Measurements from ENCODE around the gene PIGQ. TPM values are rescaled to one million over a fixed set of nuclear protein-coding genes. Genes with fewer than 3 reads are reported as not detected.
A peak's percentile ranks its signal among the peaks of the same experiment; 100 is the strongest.
"Not testable (repeated sequence)": the region's sequence is repeated elsewhere in the genome, so short reads cannot be mapped to it uniquely, and the experiment has no call there.

PIGQ gene
- total RNA-seq, 2 experiments from 2014 or later, result 46.3 to 54.3 TPM

- Mint-ChIP-seq H3K4me3 (no peak overlapping the region), H3K4me1 (peaks cover 13% of the 10 kb centered on the region), H3K27ac (no peak overlapping the region), H3K36me3 (peaks cover 9% of the 10 kb centered on the region), H3K27me3 (no peaks in the 10 kb centered on the region), H3K9me3 (no peaks in the 10 kb centered on the region)
- DNase-seq (no peak), ATAC-seq (ENCODE audit: low read depth) (no peak)
- POLR2A ChIA-PET, result no interaction called here
Observed at GRCh38 chr16:595094-595528, 25.3 kb downstream of the PIGQ start.

- Mint-ChIP-seq H3K9me3 (no peaks in the 10 kb centered on the region), H3K27me3 (no peaks in the 10 kb centered on the region), H3K27ac (no peak overlapping the region), H3K4me1 (peaks cover 7% of the 10 kb centered on the region), H3K36me3 (peaks cover 9% of the 10 kb centered on the region), H3K4me3 (no peak overlapping the region)
- DNase-seq (no peak), ATAC-seq (ENCODE audit: low read depth) (no peak)
- POLR2A ChIA-PET, result interaction anchor here (1.0 kb wide), 1 partner anchor 8 kb away, joined by 3 read pairs; no protein-coding TSS in a partner anchor
Observed at GRCh38 chr16:595942-596735, 26.4 kb downstream of the PIGQ start.

GRCh38 chr16:596736-597060, 26.9 kb downstream of the PIGQ start:
- Mint-ChIP-seq H3K9me3 (no peaks in the 10 kb centered on the region), H3K4me3 (no peak overlapping the region), H3K36me3 (peaks cover 9% of the 10 kb centered on the region), H3K4me1 (peaks cover 6% of the 10 kb centered on the region), H3K27me3 (no peaks in the 10 kb centered on the region), H3K27ac (no peak overlapping the region)
- ATAC-seq (ENCODE audit: low read depth) (no peak), DNase-seq (no peak)
- POLR2A ChIA-PET, result interaction anchor here (1.0 kb wide), 1 partner anchor 9 kb away, joined by 3 read pairs; no protein-coding TSS in a partner anchor

GRCh38 chr16:597655-598054, 27.9 kb downstream of the PIGQ start:
- H3K27ac Mint-ChIP-seq; H3K9me3 Mint-ChIP-seq; H3K4me3 Mint-ChIP-seq; DNase-seq; ATAC-seq (ENCODE audit: low read depth); H3K27me3 Mint-ChIP-seq; POLR2A ChIA-PET; H3K4me1 Mint-ChIP-seq; H3K36me3 Mint-ChIP-seq: not testable (repeated sequence)

- DNase-seq, result no peak
- no peaks in the 10 kb centered on the region for H3K9me3 Mint-ChIP-seq
- H3K4me1 Mint-ChIP-seq, result peaks cover 3% of the 10 kb centered on the region
- H3K27ac Mint-ChIP-seq, result no peak overlapping the region
- H3K4me3 Mint-ChIP-seq, result no peak overlapping the region
- no peaks in the 10 kb centered on the region for H3K27me3 Mint-ChIP-seq
- peaks cover 9% of the 10 kb centered on the region for H3K36me3 Mint-ChIP-seq
- ATAC-seq (ENCODE audit: low read depth), result no peak
- POLR2A ChIA-PET, result interaction anchor here (0.9 kb wide), 1 partner anchor 9 kb away, joined by 5 read pairs; the partner anchor contains the start of gene RAB40C
Observed at GRCh38 chr16:598823-599739, 29.3 kb downstream of the PIGQ start.

- POLR2A ChIA-PET, result no interaction called here
- ATAC-seq (ENCODE audit: low read depth) (no peak), DNase-seq (no peak)
- Mint-ChIP-seq H3K4me1 (peaks cover 3% of the 10 kb centered on the region), H3K27me3 (no peaks in the 10 kb centered on the region), H3K4me3 (no peak overlapping the region), H3K27ac (no peak overlapping the region), H3K36me3 (peaks cover 14% of the 10 kb centered on the region), H3K9me3 (no peaks in the 10 kb centered on the region)
Observed at GRCh38 chr16:600781-601180, 31.0 kb downstream of the PIGQ start.

GRCh38 chr16:603933-604332, 34.2 kb downstream of the PIGQ start:
- Mint-ChIP-seq H3K27me3 (no peaks in the 10 kb centered on the region), H3K4me3 (no peak overlapping the region), H3K4me1 (peaks cover 3% of the 10 kb centered on the region), H3K9me3 (no peaks in the 10 kb centered on the region), H3K36me3 (peaks cover 5% of the 10 kb centered on the region), H3K27ac (no peak overlapping the region)
- DNase-seq (no peak), ATAC-seq (ENCODE audit: low read depth) (no peak)
- POLR2A ChIA-PET, result no interaction called here

- H3K27me3 Mint-ChIP-seq, result no peaks in the 10 kb centered on the region
- H3K27ac Mint-ChIP-seq, result no peak overlapping the region
- peaks cover 5% of the 10 kb centered on the region for H3K36me3 Mint-ChIP-seq
- no peak overlapping the region for H3K4me3 Mint-ChIP-seq
- DNase-seq, result no peak
- peaks cover 6% of the 10 kb centered on the region for H3K4me1 Mint-ChIP-seq
- ATAC-seq (ENCODE audit: low read depth), result no peak
- POLR2A ChIA-PET, result no interaction called here
- H3K9me3 Mint-ChIP-seq, result no peaks in the 10 kb centered on the region
Observed at GRCh38 chr16:606656-607307, 37.0 kb downstream of the PIGQ start.

GRCh38 chr16:608019-608418, 38.3 kb downstream of the PIGQ start:
- Mint-ChIP-seq H3K36me3 (peaks cover 5% of the 10 kb centered on the region), H3K4me3 (no peak overlapping the region), H3K9me3 (no peaks in the 10 kb centered on the region), H3K4me1 (peaks cover 3% of the 10 kb centered on the region), H3K27ac (no peak overlapping the region), H3K27me3 (no peaks in the 10 kb centered on the region)
- DNase-seq (no peak), ATAC-seq (ENCODE audit: low read depth) (no peak)
- POLR2A ChIA-PET, result no interaction called here

GRCh38 chr16:609316-609715, 39.5 kb downstream of the PIGQ start:
- DNase-seq (no peak), ATAC-seq (ENCODE audit: low read depth) (no peak)
- POLR2A ChIA-PET, result no interaction called here
- H3K9me3 Mint-ChIP-seq, result peaks cover 2% of the 10 kb centered on the region
- H3K4me3 Mint-ChIP-seq, result no peak overlapping the region
- no peak overlapping the region for H3K27ac Mint-ChIP-seq
- H3K36me3 Mint-ChIP-seq, result peaks cover 5% of the 10 kb centered on the region
- H3K27me3 Mint-ChIP-seq, result no peaks in the 10 kb centered on the region
- peaks cover 3% of the 10 kb centered on the region for H3K4me1 Mint-ChIP-seq

- DNase-seq, result no peak
- POLR2A ChIA-PET, result no interaction called here
- peaks cover 2% of the 10 kb centered on the region for H3K9me3 Mint-ChIP-seq
- no peak overlapping the region for H3K27ac Mint-ChIP-seq
- peaks cover 3% of the 10 kb centered on the region for H3K4me1 Mint-ChIP-seq
- no peak for ATAC-seq (ENCODE audit: low read depth)
- no peaks in the 10 kb centered on the region for H3K27me3 Mint-ChIP-seq
- H3K36me3 Mint-ChIP-seq, result peaks cover 7% of the 10 kb centered on the region
- no peak overlapping the region for H3K4me3 Mint-ChIP-seq
Observed at GRCh38 chr16:609984-610383, 40.2 kb downstream of the PIGQ start.

- Mint-ChIP-seq H3K27me3 (no peaks in the 10 kb centered on the region), H3K4me3 (no peak overlapping the region), H3K9me3 (peaks cover 2% of the 10 kb centered on the region), H3K4me1 (peaks cover 3% of the 10 kb centered on the region), H3K36me3 (peaks cover 3% of the 10 kb centered on the region), H3K27ac (no peak overlapping the region)
- POLR2A ChIA-PET, result no interaction called here
- peak; percentile 56 for DNase-seq
- no peak for ATAC-seq (ENCODE audit: low read depth)
Observed at GRCh38 chr16:610513-611381, 41.0 kb downstream of the PIGQ start.

- no peak overlapping the region for H3K27ac Mint-ChIP-seq
- H3K4me3 Mint-ChIP-seq, result no peak overlapping the region
- H3K9me3 Mint-ChIP-seq, result peaks cover 2% of the 10 kb centered on the region
- peaks cover 3% of the 10 kb centered on the region for H3K36me3 Mint-ChIP-seq
- H3K4me1 Mint-ChIP-seq, result peaks cover 3% of the 10 kb centered on the region
- DNase-seq (no peak), ATAC-seq (ENCODE audit: low read depth) (no peak)
- POLR2A ChIA-PET, result no interaction called here
- H3K27me3 Mint-ChIP-seq, result no peaks in the 10 kb centered on the region
Observed at GRCh38 chr16:615122-615521, 45.4 kb downstream of the PIGQ start.
